HG03045 (cell line): ENCODE data around the gene ANKS4B.
A peak's percentile ranks its signal among the peaks of the same experiment; 100 is the strongest.
"Not testable (repeated sequence)": the region's sequence is repeated elsewhere in the genome, so short reads cannot be mapped to it uniquely, and the experiment has no call there.

Experiments
- ATAC-seq: cut with Tn5 transposase; IDR thresholded peaks from one replicate; pipeline ENCODE4 v1.9.1; 2021; ENCODE audit warnings: mild to moderate bottlenecking, moderate library complexity; ENCODE audit not compliant: unreplicated experiment

Gene ANKS4B

GRCh38 chr16:21262779-21263639, 29.5 kb downstream of the ANKS4B start:
- no peak for ATAC-seq

GRCh38 chr16:21263640-21264570, 30.4 kb downstream of the ANKS4B start:
- peak; percentile 57 for ATAC-seq

- no peak for ATAC-seq
Measured at GRCh38 chr16:21264571-21265036, 31.1 kb downstream of the ANKS4B start.

GRCh38 chr16:21265104-21265837, 31.8 kb downstream of the ANKS4B start:
- no peak for ATAC-seq

GRCh38 chr16:21267298-21267697, 33.8 kb downstream of the ANKS4B start:
- ATAC-seq, result no peak

- ATAC-seq, result no peak
Measured at GRCh38 chr16:21268236-21268635, 34.7 kb downstream of the ANKS4B start.

- no peak for ATAC-seq
Measured at GRCh38 chr16:21272253-21272652, 38.8 kb downstream of the ANKS4B start.

- ATAC-seq, result not testable (repeated sequence)
Measured at GRCh38 chr16:21272763-21273162, 39.3 kb downstream of the ANKS4B start.

- ATAC-seq, result no peak
Measured at GRCh38 chr16:21274172-21274726, 40.8 kb downstream of the ANKS4B start.

- ATAC-seq, result no peak
Measured at GRCh38 chr16:21275529-21275928, 42.0 kb downstream of the ANKS4B start.

GRCh38 chr16:21276090-21276489, 42.6 kb downstream of the ANKS4B start:
- no peak for ATAC-seq

GRCh38 chr16:21277045-21277926, 43.8 kb downstream of the ANKS4B start:
- no peak for ATAC-seq

- ATAC-seq, result no peak
Measured at GRCh38 chr16:21277927-21278706, 44.6 kb downstream of the ANKS4B start, which contains the start of gene CRYM. CRYM (minus strand) TSS chr16:21278290; CDS start chr16:21278251, 39 bp downstream.

- no peak for ATAC-seq
Measured at GRCh38 chr16:21279501-21279900, 46.0 kb downstream of the ANKS4B start.

GRCh38 chr16:21281698-21282389, 48.3 kb downstream of the ANKS4B start:
- no peak for ATAC-seq

GRCh38 chr16:21283521-21284289, 50.2 kb downstream of the ANKS4B start:
- ATAC-seq, result no peak

- ATAC-seq, result no peak
Measured at GRCh38 chr16:21284414-21284813, 50.9 kb downstream of the ANKS4B start.
